HCT116 (cell line): ENCODE data around the gene TAAR6. TPM values are rescaled to one million over a fixed set of nuclear protein-coding genes. Genes with fewer than 3 reads are reported as not detected.

Experiments
- ATAC-seq: fragments of 200-7000 bp; cut with Tn5 transposase; 2 replicates; pipeline ENCODE4 v1.9.1; 2020; ENCODE audit warnings: mild to moderate bottlenecking, moderate library complexity
- BruUV-seq: library from RNA; stranded (reverse); fragments of 400-500 nt; replicated peaks from 2 replicates; lab custom pipeline; 2021; lab: Mats Ljungman, UMichigan
- CTCF ChIA-PET: fragments of 300-600 bp; sonication (Branson Sonifier 250); formaldehyde crosslinking; loops from one replicate; lab custom pipeline; 2021; ENCODE audit warnings: antibody characterized with exemption; lab: Charles Lee
- POLR2A ChIA-PET: fragments of 300-600, 350-600 bp; sonication (Branson Sonifier 250); formaldehyde crosslinking; loops from one replicate; lab custom pipeline; 2021; ENCODE audit warnings: antibody characterized with exemption; lab: Charles Lee
- RAD21 ChIA-PET, 2 experiments: fragments of 300-600 bp; sonication (Branson Sonifier 250); formaldehyde crosslinking; loops; one replicate each; lab custom pipeline; 2023; ENCODE audit warnings: low total read pairs in 2 of 2; ENCODE audit not compliant: uncharacterized antibody in 2 of 2, unreplicated experiment in 2 of 2, low non-redundant PET in 1 of 2; lab: Charles Lee
- DNase-seq: peaks from one replicate; pipeline ENCODE4 v3.0.0-alpha.2; 2010; ENCODE audit warnings: low read depth, low spot score
- H2AFZ ChIP-seq: fragments of 200-600 bp; shearing (Covaris generic), sonication (generic); 2 replicates; pipeline ENCODE4 v1.6.1; 2017; ENCODE audit warnings: low read depth, mixed run types, mixed read lengths, antibody characterized with exemption, low read length; ENCODE audit not compliant: poor library complexity, severe bottlenecking
- H3K27ac ChIP-seq: 2 replicates; pipeline ENCODE4 v1.5.1; 2012; ENCODE audit warnings: low read depth, low read length
- H3K27me3 ChIP-seq: fragments of 200-600 bp; sonication (generic); 2 replicates; pipeline ENCODE4 v1.6.1; 2016; ENCODE audit warnings: mixed run types, low read length, mixed read lengths; ENCODE audit not compliant: insufficient read depth
- H3K36me3 ChIP-seq, 2 experiments: fragments of 200-500 bp in 1 of 2; fragments of 200-600 bp in 1 of 2; sonication (Bioruptor generic) in 1 of 2; sonication (generic) in 1 of 2; 2 replicates each; pipeline versions ENCODE4 v1.5.1 to v1.6.1; 2014 to 2016; ENCODE audit warnings: low read length in 2 of 2, inconsistent platforms in 1 of 2, mixed read lengths in 1 of 2, mixed run types in 1 of 2; ENCODE audit not compliant: insufficient read depth in 2 of 2, control insufficient read depth in 1 of 2
- H3K4me1 ChIP-seq, 2 experiments: fragments of 200-600 bp in 1 of 2; sonication (generic) in 1 of 2; 2 replicates each; pipeline versions ENCODE4 v1.5.1 to v1.6.1; 2012 to 2017; ENCODE audit warnings: low read length in 2 of 2, inconsistent platforms in 1 of 2, mild to moderate bottlenecking in 1 of 2, mixed read lengths in 1 of 2, mixed run types in 1 of 2, moderate library complexity in 1 of 2; ENCODE audit not compliant: insufficient read depth in 2 of 2, control insufficient read depth in 1 of 2
- H3K4me2 ChIP-seq: fragments of 200-600 bp; sonication (generic); 2 replicates; pipeline ENCODE4 v1.6.1; 2017; ENCODE audit warnings: mixed run types, low read length, mixed read lengths
- H3K4me3 ChIP-seq, 2 experiments: fragments of 200-600 bp in 1 of 2; sonication (generic) in 1 of 2; replicated peaks in 1 of 2; 2 replicates each; pipeline ENCODE4 v1.5.1; 2011 to 2016; ENCODE audit warnings: low read length in 2 of 2, control low read depth in 1 of 2, low read depth in 1 of 2, mild to moderate bottlenecking in 1 of 2, mixed read lengths in 1 of 2, mixed run types in 1 of 2
- H3K79me2 ChIP-seq: fragments of 200-600 bp; sonication (generic); 2 replicates; pipeline ENCODE4 v1.6.1; 2017; ENCODE audit warnings: mild to moderate bottlenecking, mixed run types, low read length, moderate library complexity, mixed read lengths; ENCODE audit not compliant: insufficient read depth
- H3K9ac ChIP-seq: fragments of 200-600 bp; sonication (generic); 2 replicates; pipeline ENCODE4 v1.6.1; 2016; ENCODE audit warnings: low read length, mixed read lengths
- H3K9me2 ChIP-seq: fragments of 200-600 bp; sonication (generic), shearing (Covaris generic); 2 replicates; pipeline ENCODE4 v1.6.1; 2017; ENCODE audit warnings: mixed run types, mild to moderate bottlenecking, moderate library complexity; ENCODE audit not compliant: insufficient read depth
- H3K9me3 ChIP-seq, 2 experiments: fragments of 200-500 bp in 1 of 2; fragments of 200-600 bp in 1 of 2; sonication (Bioruptor generic) in 1 of 2; sonication (generic) in 1 of 2; 2 replicates each; pipeline ENCODE4 v1.6.1; 2014 to 2017; ENCODE audit warnings: low read length in 2 of 2, mixed read lengths in 2 of 2, inconsistent platforms in 1 of 2, low read depth in 1 of 2, mild to moderate bottlenecking in 1 of 2, mixed run types in 1 of 2, moderate library complexity in 1 of 2; ENCODE audit not compliant: control insufficient read depth in 1 of 2, insufficient read depth in 1 of 2
- H4K20me1 ChIP-seq: fragments of 200-600 bp; sonication (generic), shearing (Covaris generic); 2 replicates; pipeline ENCODE4 v1.6.1; 2017; ENCODE audit warnings: mixed run types, mild to moderate bottlenecking, moderate library complexity; ENCODE audit not compliant: insufficient read depth
- EZH2phosphoT487 ChIP-seq: fragments of 200-600 bp; IDR thresholded peaks from 2 replicates; pipeline ENCODE4 v1.6.1; 2018; ENCODE audit warnings: antibody characterized with exemption, borderline replicate concordance
- RAD21 ChIP-seq: IDR thresholded peaks from 2 replicates; pipeline ENCODE4 v1.6.1; 2012; ENCODE audit warnings: low read depth, mild to moderate bottlenecking
- SRF ChIP-seq: IDR thresholded peaks from 2 replicates; pipeline ENCODE4 v1.6.1; 2012; ENCODE audit warnings: low read depth
- YY1 ChIP-seq: IDR thresholded peaks from 2 replicates; pipeline ENCODE4 v1.6.1; 2011; ENCODE audit warnings: low read length, low read depth, moderate library complexity, mild to moderate bottlenecking; ENCODE audit not compliant: insufficient replicate concordance; ENCODE audit errors: extremely low read depth
- ZFX ChIP-seq: fragments of 450-650 bp; IDR thresholded peaks from 2 replicates; pipeline ENCODE4 v1.6.1; 2017
- ZNF274 ChIP-seq: fragments of 200-500 bp; sonication (Bioruptor generic); IDR thresholded peaks from 2 replicates; pipeline ENCODE4 v1.6.1; 2014; ENCODE audit warnings: mild to moderate bottlenecking, low read depth, low read length, inconsistent platforms
- intact Hi-C: fragments of 100-400 bp; cut with micrococcal nuclease; formaldehyde crosslinking; loops from 2 replicates; pipeline ENCODE4 v1.10.0; 2022
- total RNA-seq: library from RNA; stranded (reverse); gene quantifications from one replicate; pipeline ENCODE4 v1.2.1, GENCODE V29; 2021; ENCODE audit not compliant: unreplicated experiment
- TF ChIP-seq, protein P1 (sequence below), 3 experiments: fragments of 200-600 bp in 1 of 3; sonication (generic) in 1 of 3; IDR thresholded peaks in 2 of 3; conservative IDR thresholded peaks in 1 of 3; 2 replicates each; pipeline ENCODE4 v1.5.1; 2012 to 2017; ENCODE audit warnings: low read depth in 2 of 3, low read length in 2 of 3, antibody characterized with exemption in 1 of 3, borderline replicate concordance in 1 of 3, control low read depth in 1 of 3, mild to moderate bottlenecking in 1 of 3, mixed read lengths in 1 of 3, mixed run types in 1 of 3, moderate library complexity in 1 of 3; ENCODE audit not compliant: insufficient read depth in 1 of 3

The TAAR6 gene
- total RNA-seq, 1 experiment from 2014 or later: not detected

DNA sequence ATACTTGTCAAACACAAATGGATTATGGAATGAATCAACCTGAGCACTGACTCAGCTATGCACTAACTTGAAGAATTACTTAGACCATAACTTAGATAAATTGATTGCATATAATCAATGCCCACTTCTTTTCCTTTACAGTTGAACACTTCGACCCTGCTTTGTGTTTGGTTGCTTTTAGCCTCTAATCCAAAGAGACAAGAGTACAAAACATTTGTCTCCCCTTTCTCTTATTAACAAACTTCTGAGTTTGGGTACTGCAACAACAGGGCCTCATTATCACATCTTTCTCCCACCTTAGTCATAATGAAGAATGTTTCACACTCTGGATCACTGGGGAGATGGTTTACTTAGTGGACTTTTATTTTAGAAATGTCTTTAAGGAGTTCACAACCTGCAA is 2.6 kb upstream of the TAAR6 start:
- Histone ChIP-seq H3K9ac (no peak overlapping the region), H2AFZ (no peak overlapping the region)

DNA sequence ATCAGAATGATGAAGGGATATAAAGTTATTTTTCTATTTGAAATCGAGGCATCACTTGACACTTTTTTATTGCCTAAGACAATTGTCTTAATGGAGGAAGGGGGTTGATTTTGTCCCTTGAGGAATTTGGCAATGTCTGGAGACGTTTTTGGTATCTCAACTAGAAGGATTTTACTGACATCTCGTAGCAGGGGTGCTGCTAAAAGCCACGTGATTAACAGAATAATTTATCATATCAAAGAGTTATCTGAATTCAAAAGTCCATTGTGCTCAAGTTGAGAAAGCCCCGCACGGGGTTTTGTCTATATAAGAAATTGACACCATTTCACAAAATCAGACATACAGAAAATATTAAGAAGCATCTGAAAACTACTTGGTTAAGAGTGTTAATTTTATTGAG is 1.5 kb upstream of the TAAR6 start:
- CTCF ChIA-PET: no interaction called here
- H3K27me3 ChIP-seq: no peaks in the 10 kb centered on the region

More for the DNA sequence above, 2.6 kb upstream of the TAAR6 start:
- ChIA-PET RAD21 (no interaction called here), CTCF (no interaction called here), POLR2A (no interaction called here)
- BruUV-seq: no TSS peak
- no peaks in the 10 kb centered on the region for H4K20me1 ChIP-seq
- intact Hi-C loops: no loop called here
- no peaks in the 10 kb centered on the region for H3K9me3 ChIP-seq
- H3K4me2 ChIP-seq: no peak overlapping the region
- H3K27ac ChIP-seq: no peak overlapping the region
- ATAC-seq (no peak), DNase-seq (no peak)
- no peaks in the 10 kb centered on the region for H3K4me1 ChIP-seq
- no peaks in the 10 kb centered on the region for H3K79me2 ChIP-seq
- H3K9me2 ChIP-seq: no peaks in the 10 kb centered on the region
- TF ChIP-seq, protein P1, sequence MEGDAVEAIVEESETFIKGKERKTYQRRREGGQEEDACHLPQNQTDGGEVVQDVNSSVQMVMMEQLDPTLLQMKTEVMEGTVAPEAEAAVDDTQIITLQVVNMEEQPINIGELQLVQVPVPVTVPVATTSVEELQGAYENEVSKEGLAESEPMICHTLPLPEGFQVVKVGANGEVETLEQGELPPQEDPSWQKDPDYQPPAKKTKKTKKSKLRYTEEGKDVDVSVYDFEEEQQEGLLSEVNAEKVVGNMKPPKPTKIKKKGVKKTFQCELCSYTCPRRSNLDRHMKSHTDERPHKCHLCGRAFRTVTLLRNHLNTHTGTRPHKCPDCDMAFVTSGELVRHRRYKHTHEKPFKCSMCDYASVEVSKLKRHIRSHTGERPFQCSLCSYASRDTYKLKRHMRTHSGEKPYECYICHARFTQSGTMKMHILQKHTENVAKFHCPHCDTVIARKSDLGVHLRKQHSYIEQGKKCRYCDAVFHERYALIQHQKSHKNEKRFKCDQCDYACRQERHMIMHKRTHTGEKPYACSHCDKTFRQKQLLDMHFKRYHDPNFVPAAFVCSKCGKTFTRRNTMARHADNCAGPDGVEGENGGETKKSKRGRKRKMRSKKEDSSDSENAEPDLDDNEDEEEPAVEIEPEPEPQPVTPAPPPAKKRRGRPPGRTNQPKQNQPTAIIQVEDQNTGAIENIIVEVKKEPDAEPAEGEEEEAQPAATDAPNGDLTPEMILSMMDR (IDR thresholded peaks at IDR 0.05 in 2 of 3, conservative IDR thresholded peaks at IDR 0.05 in 1 of 3; ENCODE audit: borderline replicate concordance in 1 of 3, insufficient read depth in 1 of 3, low read depth in 2 of 3, low read length in 2 of 3): no peak
- no peak for TF ChIP-seq ZFX
- TF ChIP-seq YY1: no peak
- TF ChIP-seq, all 23 proteins: peak for 0
- Histone ChIP-seq H3K4me3 (no peak overlapping the region), H3K27me3 (no peaks in the 10 kb centered on the region), H3K36me3 (no peaks in the 10 kb centered on the region)

More for the DNA sequence above, 1.5 kb upstream of the TAAR6 start:
- no peaks in the 10 kb centered on the region for H3K9me2 ChIP-seq
- RAD21 ChIA-PET: no interaction called here
- H2AFZ ChIP-seq: no peak overlapping the region
- H3K4me1 ChIP-seq: no peaks in the 10 kb centered on the region
- no peaks in the 10 kb centered on the region for H3K9me3 ChIP-seq
- POLR2A ChIA-PET: no interaction called here
- no peak overlapping the region for H3K4me2 ChIP-seq
- BruUV-seq: no TSS peak
- ATAC-seq (no peak), DNase-seq (no peak)
- no peaks in the 10 kb centered on the region for H4K20me1 ChIP-seq
- H3K4me3 ChIP-seq: no peak overlapping the region
- intact Hi-C loops: no loop called here
- no peak for TF ChIP-seq SRF
- no peak for TF ChIP-seq EZH2phosphoT487
- no peak for TF ChIP-seq ZNF274
- no peak for TF ChIP-seq RAD21
- H3K79me2 ChIP-seq: no peaks in the 10 kb centered on the region
- no peak overlapping the region for H3K27ac ChIP-seq
- no peaks in the 10 kb centered on the region for H3K36me3 ChIP-seq
- no peak overlapping the region for H3K9ac ChIP-seq
